Hepatic stellate cell (primary cell): ENCODE measurements around the gene EYA4.

Experiments
- DNase-seq: peaks from one replicate; pipeline ENCODE4 v3.0.0; 2011; ENCODE audit warnings: low spot score

EYA4 gene

GRCh38 chr6:133289733-133290306 is 48.7 kb downstream of the EYA4 start:
- DNase-seq = no peak

GRCh38 chr6:133290930-133291329 is 49.8 kb downstream of the EYA4 start:
- DNase-seq = no peak

- DNase-seq = no peak
These were observed 50.5 kb downstream of the EYA4 start for GRCh38 chr6:133291671-133292070.

- no peak for DNase-seq
These were observed 56.5 kb downstream of the EYA4 start for GRCh38 chr6:133297657-133298056.

- no peak for DNase-seq
These were observed 57.2 kb downstream of the EYA4 start for GRCh38 chr6:133298335-133298734.

GRCh38 chr6:133298801-133299200 is 57.6 kb downstream of the EYA4 start:
- no peak for DNase-seq

- no peak for DNase-seq
These were observed 59.7 kb downstream of the EYA4 start for GRCh38 chr6:133300896-133301295.

- DNase-seq = no peak
These were observed 60.7 kb downstream of the EYA4 start for GRCh38 chr6:133301835-133302234.

GRCh38 chr6:133306931-133307330 is 65.8 kb downstream of the EYA4 start:
- DNase-seq = no peak

GRCh38 chr6:133309579-133309978 is 68.4 kb downstream of the EYA4 start:
- DNase-seq = no peak

GRCh38 chr6:133312006-133312405 is 70.8 kb downstream of the EYA4 start:
- no peak for DNase-seq

GRCh38 chr6:133313068-133313467 is 71.9 kb downstream of the EYA4 start:
- no peak for DNase-seq

- DNase-seq = no peak
These were observed 73.8 kb downstream of the EYA4 start for GRCh38 chr6:133314947-133315346.

- DNase-seq = no peak
These were observed 74.7 kb downstream of the EYA4 start for GRCh38 chr6:133315811-133316210.

- no peak for DNase-seq
These were observed 76.5 kb downstream of the EYA4 start for GRCh38 chr6:133317704-133318103.

- DNase-seq = no peak
These were observed 85.4 kb downstream of the EYA4 start for GRCh38 chr6:133326584-133326983.

- DNase-seq = no peak
These were observed 92.7 kb downstream of the EYA4 start for GRCh38 chr6:133333852-133334251.

- no peak for DNase-seq
These were observed 96.2 kb downstream of the EYA4 start for GRCh38 chr6:133337308-133337707.

- DNase-seq = no peak
These were observed 98.6 kb downstream of the EYA4 start for GRCh38 chr6:133339543-133340384.

GRCh38 chr6:133340557-133340956 is 99.4 kb downstream of the EYA4 start:
- DNase-seq = no peak

- no peak for DNase-seq
These were observed 100.5 kb downstream of the EYA4 start for GRCh38 chr6:133341607-133342158.

- no peak for DNase-seq
These were observed 102.1 kb downstream of the EYA4 start for GRCh38 chr6:133343220-133343619.

GRCh38 chr6:133348846-133349245 is 107.7 kb downstream of the EYA4 start:
- no peak for DNase-seq
